Gastrocnemius medialis (tissue), 4 donors: ENCODE data around the gene RAD51C. TPM values are rescaled to one million over a fixed set of nuclear protein-coding genes. Genes with fewer than 3 reads are reported as not detected.
"Not testable (repeated sequence)": the region's sequence is repeated elsewhere in the genome, so short reads cannot be mapped to it uniquely, and the experiment has no call there.

ENCODE experiments used
- ATAC-seq, 2 donors: fragments of 150-250 bp; one replicate each; pipeline ENCODE4 v1.9.1; 2016
- DNase-seq, 2 donors: peaks; one replicate each; pipeline ENCODE4 v3.0.0-alpha.2; 2019
- H3K27ac ChIP-seq, 4 donors: fragments of 200-600 bp; sonication (generic); 1 replicate in 1 of 4; 2 replicates in 3 of 4; pipeline ENCODE4 v1.5.1; 2016 to 2018; ENCODE audit warnings: mild to moderate bottlenecking in 2 of 4, moderate library complexity in 1 of 4
- H3K27me3 ChIP-seq, 3 donors: fragments of 200-600 bp; sonication (generic) in 2 of 3; 1 replicate in 1 of 3; 2 replicates in 2 of 3; pipeline versions ENCODE4 v1.5.1 to v1.6.0; 2016 to 2019; ENCODE audit warnings: mild to moderate bottlenecking in 1 of 3, moderate library complexity in 1 of 3
- H3K36me3 ChIP-seq, 2 donors: fragments of 200-600 bp; sonication (generic) in 1 of 2; one replicate each; pipeline ENCODE4 v1.5.1; 2017 to 2018
- H3K4me1 ChIP-seq, 2 donors: fragments of 200-600 bp; sonication (generic) in 1 of 2; one replicate each; pipeline ENCODE4 v1.5.1; 2016 to 2017; ENCODE audit warnings: mild to moderate bottlenecking in 2 of 2
- H3K4me3 ChIP-seq, 4 donors: fragments of 200-600 bp; sonication (generic) in 3 of 4; 1 replicate in 1 of 4; 2 replicates in 3 of 4; pipeline ENCODE4 v1.5.1; 2016 to 2019; ENCODE audit warnings: mild to moderate bottlenecking in 2 of 4
- H3K9me3 ChIP-seq, 3 donors: fragments of 200-600 bp; sonication (generic) in 2 of 3; 1 replicate in 1 of 3; 2 replicates in 2 of 3; pipeline ENCODE4 v1.5.1; 2016 to 2019
- POLR2A ChIP-seq, 2 donors: fragments of 450-650 bp; IDR thresholded peaks; one replicate each; pipeline ENCODE4 v1.6.1; 2017; ENCODE audit warnings: antibody characterized with exemption in 2 of 2, mild to moderate bottlenecking in 2 of 2, moderate library complexity in 2 of 2
- in situ Hi-C, 4 donors: fragments of 200-750 bp; cut with MboI; loops; one replicate each; pipeline versions ENCODE4 v1.15.0 to v1.8.0; 2017; ENCODE audit warnings: low sequenced_read_pairs in 4 of 4
- intact Hi-C: fragments of 100-400 bp; cut with DNase I; formaldehyde crosslinking; loops from one replicate; pipeline ENCODE4 v1.15.1; 2023; ENCODE audit warnings: low total_unique reads
- total RNA-seq, 4 donors: library from RNA; depleted of rRNA; stranded (reverse); fragments of >200 nt; gene quantifications; one replicate each; pipeline versions ENCODE4 v1.1.0 to v1.2.3, GENCODE V29; 2016
- TF ChIP-seq, protein P1 (sequence below), 5 experiments: fragments of 450-650 bp in 3 of 5; fragments of 200-600 bp in 2 of 5; sonication (generic) in 2 of 5; IDR thresholded peaks in 4 of 5; conservative IDR thresholded peaks in 1 of 5; 1 replicate in 4 of 5; 2 replicates in 1 of 5; pipeline ENCODE4 v1.5.1; 2016 to 2019; ENCODE audit warnings: antibody characterized with exemption in 5 of 5, mild to moderate bottlenecking in 3 of 5, moderate library complexity in 3 of 5

Gene RAD51C
- total RNA-seq, 4 donors from 2014 or later = 6.4 to 18.7 (median 12.5) TPM

DNA sequence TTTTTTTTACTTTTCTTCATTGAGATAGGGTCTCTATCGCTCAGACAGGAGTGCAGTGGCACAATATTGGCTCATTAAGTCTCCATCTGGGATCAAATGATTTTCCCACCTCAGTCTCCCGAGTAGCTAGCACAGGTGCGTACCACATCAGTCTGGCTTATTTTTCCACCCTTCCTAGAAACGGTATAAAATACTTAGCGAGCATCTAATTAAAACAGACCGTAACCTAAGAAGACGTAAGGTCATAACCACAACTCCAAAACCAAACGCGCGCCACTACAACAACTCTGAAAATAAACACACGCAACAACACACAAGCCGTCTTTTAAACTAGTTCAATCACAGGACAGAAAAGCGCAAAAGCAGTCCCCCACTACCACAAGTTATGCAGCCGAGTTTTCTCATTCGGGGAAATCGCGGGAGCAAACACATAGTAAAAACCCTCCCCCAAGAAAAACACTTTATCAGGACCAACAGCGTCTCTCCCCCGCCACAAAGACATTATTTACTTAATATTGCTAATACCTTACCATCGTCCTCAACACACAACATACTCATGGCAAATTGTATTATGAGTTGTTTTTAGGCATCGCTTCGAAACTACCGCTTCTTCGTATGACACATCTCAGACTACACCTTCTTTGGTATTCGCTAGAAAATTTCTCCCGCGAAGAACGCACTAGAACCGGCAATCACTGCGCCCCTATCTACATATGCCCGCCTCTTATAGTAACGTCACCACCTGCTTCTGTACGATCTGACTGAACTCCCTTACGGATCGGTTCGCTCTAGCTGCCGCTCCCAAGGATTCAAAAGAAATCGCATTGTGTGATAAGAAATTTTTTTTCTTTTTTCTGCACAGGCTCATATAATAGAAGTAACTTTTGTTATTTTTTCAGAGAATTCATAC lies 33.3 kb upstream of the RAD51C start:
- H3K36me3 ChIP-seq = no peaks in the 10 kb centered on the region
- H3K27me3 ChIP-seq = no peaks in the 10 kb centered on the region
- no peaks in the 10 kb centered on the region for H3K4me1 ChIP-seq
- peak overlapping the region; percentile 65 to 80 (median 79) for H3K27ac ChIP-seq
- DNase-seq = peak; percentile 41 to 79
- H3K9me3 ChIP-seq = no peaks in the 10 kb centered on the region
- ATAC-seq = peak; percentile 96 to 99
- H3K4me3 ChIP-seq = peak overlapping the region; percentile 55 to 66 (median 61)
- intact Hi-C loops (loop anchor here (1.0 to 5.0 kb wide), 4 partner anchors 28 to 448 kb away; partner anchors contain the start of genes SUPT4H1 and TRIM37), in situ Hi-C loops (loop anchor here in 1 of 4 donors (25.0 kb wide), 1 partner anchor 147 kb away; the partner anchor contains the start of gene MTMR4)
- TF ChIP-seq POLR2A (IDR thresholded peaks at IDR 0.05) = peak; percentile 94 to 98
- TF ChIP-seq, protein P1, sequence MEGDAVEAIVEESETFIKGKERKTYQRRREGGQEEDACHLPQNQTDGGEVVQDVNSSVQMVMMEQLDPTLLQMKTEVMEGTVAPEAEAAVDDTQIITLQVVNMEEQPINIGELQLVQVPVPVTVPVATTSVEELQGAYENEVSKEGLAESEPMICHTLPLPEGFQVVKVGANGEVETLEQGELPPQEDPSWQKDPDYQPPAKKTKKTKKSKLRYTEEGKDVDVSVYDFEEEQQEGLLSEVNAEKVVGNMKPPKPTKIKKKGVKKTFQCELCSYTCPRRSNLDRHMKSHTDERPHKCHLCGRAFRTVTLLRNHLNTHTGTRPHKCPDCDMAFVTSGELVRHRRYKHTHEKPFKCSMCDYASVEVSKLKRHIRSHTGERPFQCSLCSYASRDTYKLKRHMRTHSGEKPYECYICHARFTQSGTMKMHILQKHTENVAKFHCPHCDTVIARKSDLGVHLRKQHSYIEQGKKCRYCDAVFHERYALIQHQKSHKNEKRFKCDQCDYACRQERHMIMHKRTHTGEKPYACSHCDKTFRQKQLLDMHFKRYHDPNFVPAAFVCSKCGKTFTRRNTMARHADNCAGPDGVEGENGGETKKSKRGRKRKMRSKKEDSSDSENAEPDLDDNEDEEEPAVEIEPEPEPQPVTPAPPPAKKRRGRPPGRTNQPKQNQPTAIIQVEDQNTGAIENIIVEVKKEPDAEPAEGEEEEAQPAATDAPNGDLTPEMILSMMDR (IDR thresholded peaks at IDR 0.05 in 4 of 5, conservative IDR thresholded peaks at IDR 0.05 in 1 of 5) = peak in 1 of 5 experiments; percentile 41

DNA sequence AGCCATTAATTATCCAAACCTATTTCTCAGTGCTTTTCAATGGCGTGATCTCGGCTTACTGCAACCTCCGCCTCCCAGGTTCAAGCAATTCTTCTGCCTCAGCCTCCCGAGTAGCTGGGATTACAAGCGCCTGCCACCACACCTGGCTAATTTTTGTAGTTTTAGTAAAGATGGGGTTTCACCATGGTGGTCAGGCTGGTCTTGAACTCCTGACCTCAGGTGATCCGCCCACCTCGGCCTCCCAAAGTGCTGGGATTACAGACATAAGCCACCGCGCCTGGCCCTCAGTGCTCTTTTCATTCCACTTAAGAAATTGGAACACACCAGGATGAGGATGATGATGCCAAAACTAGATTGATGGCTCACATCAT lies 32.7 kb upstream of the RAD51C start:
- DNase-seq, ATAC-seq, H3K4me1 ChIP-seq, H3K36me3 ChIP-seq, H3K27me3 ChIP-seq, H3K9me3 ChIP-seq: not testable (repeated sequence)
- peak overlapping the region; percentile 65 to 80 (median 79) for H3K27ac ChIP-seq
- intact Hi-C loops (loop anchor here (1.0 to 5.0 kb wide), 4 partner anchors 28 to 448 kb away; partner anchors contain the start of genes SUPT4H1 and TRIM37), in situ Hi-C loops (loop anchor here in 1 of 4 donors (25.0 kb wide), 1 partner anchor 147 kb away; the partner anchor contains the start of gene MTMR4)
- H3K4me3 ChIP-seq = peak overlapping the region; percentile 55 to 66 (median 61)

DNA sequence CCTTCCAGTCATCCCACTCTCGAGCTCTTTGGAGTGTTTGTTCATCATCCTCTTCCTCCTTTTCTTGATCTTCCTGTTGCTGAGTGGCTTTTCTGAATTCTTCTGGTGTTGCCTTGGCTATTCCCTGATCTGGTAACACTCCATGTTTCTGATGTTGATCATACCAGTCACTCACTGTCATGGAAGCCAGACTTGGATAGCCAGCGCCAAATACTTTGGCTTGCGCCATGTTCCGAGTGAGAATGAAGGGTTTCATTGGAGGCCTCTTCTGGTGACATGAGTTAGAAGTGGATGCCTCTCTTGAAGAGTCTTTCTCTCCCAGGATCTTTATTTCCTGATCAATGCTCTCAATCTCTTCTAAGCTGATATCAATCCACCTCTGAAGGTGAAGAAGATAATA lies 31.8 kb upstream of the RAD51C start:
- no peak for TF ChIP-seq POLR2A (IDR thresholded peaks at IDR 0.05)
- TF ChIP-seq, protein P1 (IDR thresholded peaks at IDR 0.05 in 4 of 5, conservative IDR thresholded peaks at IDR 0.05 in 1 of 5) = no peak
- Histone ChIP-seq H3K27ac (no peak overlapping the region), H3K4me3 (no peak overlapping the region), H3K9me3 (no peaks in the 10 kb centered on the region), H3K4me1 (no peaks in the 10 kb centered on the region), H3K27me3 (no peaks in the 10 kb centered on the region), H3K36me3 (no peaks in the 10 kb centered on the region)
- DNase-seq (no peak), ATAC-seq (no peak)
- in situ Hi-C loops = loop anchor here in 1 of 4 donors (25.0 kb wide), 1 partner anchor 148 kb away; the partner anchor contains the start of gene MTMR4
- intact Hi-C loops = no loop called here

DNA sequence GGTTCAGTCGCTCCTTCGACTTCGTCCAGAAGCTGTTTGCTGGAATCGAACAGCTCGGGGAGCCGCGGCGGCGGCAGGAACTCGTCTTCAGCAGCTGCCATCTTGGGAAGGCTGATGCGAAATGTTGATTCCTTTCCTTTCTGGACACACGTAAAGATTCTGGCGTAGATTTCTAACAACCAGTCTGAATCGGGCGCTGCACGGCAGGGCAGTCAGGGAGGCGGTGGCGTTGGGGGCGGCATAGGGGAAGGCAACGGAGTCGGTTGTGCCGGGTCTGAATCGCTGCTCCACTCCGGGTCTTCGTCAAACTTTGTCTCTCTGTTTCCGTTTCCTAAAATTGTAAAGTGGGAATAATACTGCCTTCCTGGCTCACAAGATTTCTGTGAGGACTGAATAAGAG lies 30.9 kb upstream of the RAD51C start:
- no peak for DNase-seq
- no peaks in the 10 kb centered on the region for H3K9me3 ChIP-seq
- intact Hi-C loops (no loop called here), in situ Hi-C loops (loop anchor here in 1 of 4 donors (25.0 kb wide), 1 partner anchor 149 kb away; the partner anchor contains the start of gene MTMR4)
- H3K27ac ChIP-seq = no peak overlapping the region
- H3K36me3 ChIP-seq = no peaks in the 10 kb centered on the region
- TF ChIP-seq, protein P1 (IDR thresholded peaks at IDR 0.05 in 4 of 5, conservative IDR thresholded peaks at IDR 0.05 in 1 of 5) = no peak
- H3K27me3 ChIP-seq = no peaks in the 10 kb centered on the region
- no peak overlapping the region for H3K4me3 ChIP-seq
- ATAC-seq = no peak
- no peaks in the 10 kb centered on the region for H3K4me1 ChIP-seq

DNA sequence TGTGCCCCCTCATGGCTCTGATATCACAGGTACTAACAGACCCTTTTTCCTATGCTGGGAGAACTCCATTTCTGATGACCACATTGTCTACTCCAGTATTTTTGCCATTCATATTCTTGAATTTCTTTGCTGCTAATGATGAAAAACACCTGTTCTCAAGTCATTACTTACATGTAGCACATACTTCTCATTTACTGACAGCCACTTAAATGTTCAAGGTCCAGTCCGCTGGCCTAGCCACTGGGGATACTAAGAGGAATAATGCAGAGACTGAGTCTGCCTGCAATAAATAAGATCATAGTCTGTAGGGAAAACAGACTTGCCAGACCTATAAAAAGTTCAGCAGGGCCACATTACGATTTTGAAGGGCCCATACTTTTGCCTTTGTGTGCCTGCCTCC lies 28.1 kb upstream of the RAD51C start:
- Histone ChIP-seq H3K36me3 (no peaks in the 10 kb centered on the region), H3K27me3 (peaks cover 0 to 3% (median 0%) of the 10 kb centered on the region in 3 donors), H3K4me3 (no peak overlapping the region), H3K27ac (no peak overlapping the region), H3K4me1 (no peaks in the 10 kb centered on the region), H3K9me3 (no peaks in the 10 kb centered on the region)
- DNase-seq = no peak
- TF ChIP-seq, protein P1 (IDR thresholded peaks at IDR 0.05 in 4 of 5, conservative IDR thresholded peaks at IDR 0.05 in 1 of 5) = no peak
- TF ChIP-seq POLR2A (IDR thresholded peaks at IDR 0.05) = no peak
- in situ Hi-C loops = loop anchor here in 1 of 4 donors (25.0 kb wide), 1 partner anchor 152 kb away; the partner anchor contains the start of gene MTMR4
- intact Hi-C loops = no loop called here
- no peak for ATAC-seq
